ENCODE measurements around the gene ADPRHL1. TPM values are rescaled to one million over a fixed set of nuclear protein-coding genes. Genes with fewer than 3 reads are reported as not detected.

ADPRHL1 gene
- polyA plus RNA-seq, 3 donors from 2014 or later: 0.14 to 0.36 TPM; not detected in 1

DNA sequence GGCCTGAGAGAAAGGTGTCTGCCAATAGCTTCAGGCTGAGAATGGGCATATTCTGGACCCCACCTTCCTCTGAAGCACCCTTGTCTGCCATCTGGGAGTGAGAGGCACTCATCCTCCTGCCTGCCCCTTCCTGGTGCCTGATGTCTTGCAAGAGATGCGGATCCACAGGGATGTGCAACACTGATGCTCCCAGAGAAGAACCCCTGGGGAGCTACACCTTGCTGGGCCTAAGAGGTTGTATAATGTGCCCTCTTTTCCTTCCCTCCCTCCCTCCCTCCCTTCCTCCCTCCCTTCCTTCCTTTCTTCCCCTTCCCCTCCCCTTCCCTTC is 34.6 kb downstream of the ADPRHL1 start:
- Mint-ChIP-seq H3K4me1 (no peaks in the 10 kb centered on the region), H3K27ac (no peak overlapping the region), H3K9me3 (no peaks in the 10 kb centered on the region), H3K4me3 (no peak overlapping the region), H3K36me3 (peaks cover 0 to 5% (median 0%) of the 10 kb centered on the region in 3 donors), H3K27me3 (ENCODE audit: low read depth in 3 of 3) (peaks cover 0 to 3% (median 3%) of the 10 kb centered on the region in 3 donors)
- no peak for DNase-seq

DNA sequence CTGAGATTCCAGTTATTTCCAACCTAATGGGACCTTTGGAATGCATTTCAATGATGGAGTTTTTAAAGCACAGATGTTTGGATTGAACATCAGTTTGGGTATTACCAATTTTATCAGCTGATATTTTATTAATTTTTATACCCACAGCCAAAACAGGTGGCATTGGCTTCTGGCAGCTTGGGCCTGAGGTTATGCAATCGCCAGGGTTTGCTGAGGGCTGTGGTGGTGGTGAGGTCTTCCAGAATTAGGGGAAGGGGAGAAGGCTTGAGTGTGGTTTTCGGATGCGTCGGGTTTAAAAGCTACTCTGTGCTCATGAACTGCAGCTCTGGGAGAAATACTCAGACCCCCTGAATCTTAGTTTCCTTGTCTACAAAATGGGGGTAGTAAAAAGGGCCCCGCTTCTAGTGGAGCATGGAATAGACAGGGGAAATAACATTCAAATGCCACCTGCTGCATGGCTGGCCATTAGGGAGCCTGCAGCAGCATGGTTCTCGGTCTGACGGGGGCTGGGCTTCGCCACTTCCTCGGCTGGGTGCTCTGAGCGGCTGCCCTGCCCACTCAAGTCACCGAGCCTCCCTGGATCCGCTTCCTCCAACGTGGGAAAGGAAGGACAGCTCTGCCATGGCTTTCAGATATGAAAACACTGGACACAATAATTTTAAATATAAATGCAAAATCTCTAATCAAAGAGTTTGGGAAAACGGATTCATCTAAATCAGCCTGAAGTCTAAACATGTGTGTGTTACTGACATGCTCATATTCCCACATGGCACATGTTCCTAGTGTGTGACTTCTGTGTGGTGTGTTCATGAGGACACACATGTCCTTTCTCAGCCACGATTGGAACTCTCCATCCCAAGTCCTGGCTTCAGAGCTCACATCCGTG is 35.2 kb downstream of the ADPRHL1 start:
- H3K27ac Mint-ChIP-seq: no peak overlapping the region
- H3K36me3 Mint-ChIP-seq: peaks cover 0 to 5% (median 0%) of the 10 kb centered on the region in 3 donors
- DNase-seq: no peak
- peaks cover 0 to 5% (median 3%) of the 10 kb centered on the region in 3 donors for H3K27me3 Mint-ChIP-seq (ENCODE audit: low read depth in 3 of 3)
- peaks cover 0 to 3% (median 0%) of the 10 kb centered on the region in 6 donors for H3K9me3 Mint-ChIP-seq
- no peaks in the 10 kb centered on the region for H3K4me1 Mint-ChIP-seq
- no peak overlapping the region for H3K4me3 Mint-ChIP-seq

DNA sequence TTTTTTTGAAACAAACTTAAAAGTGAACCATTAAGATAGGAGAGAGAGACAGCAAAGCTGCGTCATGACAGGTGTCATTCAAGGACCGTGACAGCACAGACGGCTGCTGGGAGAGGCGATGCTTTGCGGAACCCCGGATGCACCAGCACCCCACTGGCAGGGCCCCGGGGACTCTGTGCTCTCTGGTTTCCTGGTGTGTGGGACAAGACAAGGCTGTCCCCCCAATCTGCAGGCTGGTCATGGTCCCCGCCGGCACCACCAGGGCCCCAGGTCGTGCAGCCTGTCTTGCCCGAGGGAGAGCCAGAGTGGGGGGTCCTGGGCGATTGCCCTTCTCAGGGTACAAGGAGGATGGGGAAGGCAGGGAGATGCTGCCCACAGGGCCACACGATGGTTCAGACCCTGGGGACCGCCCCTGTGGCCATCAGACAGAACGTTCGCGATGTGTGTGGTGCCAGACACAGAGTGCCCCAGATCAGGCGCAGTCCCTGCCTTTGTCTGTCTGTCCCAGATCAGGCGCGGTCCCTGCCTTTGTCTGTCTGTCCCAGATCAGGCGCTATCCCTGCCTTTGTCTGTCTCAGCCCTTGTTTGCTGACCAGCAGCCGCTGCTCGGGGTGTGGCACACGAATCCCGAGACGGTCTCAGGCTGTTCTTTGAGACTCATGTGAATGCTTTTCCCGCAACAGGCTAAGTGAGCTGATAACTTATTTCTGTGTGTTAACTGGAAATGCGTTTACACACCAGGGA is 36.1 kb downstream of the ADPRHL1 start:
- peaks cover 0 to 5% (median 3%) of the 10 kb centered on the region in 3 donors for H3K27me3 Mint-ChIP-seq (ENCODE audit: low read depth in 3 of 3)
- no peak overlapping the region for H3K27ac Mint-ChIP-seq
- H3K9me3 Mint-ChIP-seq: peaks cover 0 to 4% (median 0%) of the 10 kb centered on the region in 6 donors
- no peaks in the 10 kb centered on the region for H3K4me1 Mint-ChIP-seq
- H3K36me3 Mint-ChIP-seq: peaks cover 0 to 5% (median 0%) of the 10 kb centered on the region in 3 donors
- DNase-seq: no peak
- H3K4me3 Mint-ChIP-seq: no peak overlapping the region

DNA sequence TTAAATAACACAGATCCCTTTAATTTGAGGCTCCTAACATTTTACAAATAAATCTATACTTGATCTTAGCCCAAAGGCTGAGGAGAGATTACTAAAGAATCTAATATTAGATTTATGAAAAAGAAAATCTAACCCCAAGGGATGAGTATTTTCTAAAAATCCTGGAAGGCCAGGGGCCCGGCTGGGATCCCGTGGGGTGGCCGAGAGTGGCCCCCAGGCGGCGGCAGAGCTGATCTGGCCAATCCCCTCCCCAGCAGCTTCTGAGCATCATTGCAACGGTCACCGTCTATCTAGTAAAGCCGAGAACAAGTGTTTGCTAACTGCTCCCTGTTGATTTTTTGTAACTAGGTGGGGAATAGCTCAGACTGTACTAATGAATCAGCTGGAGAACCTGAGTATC is 37.5 kb downstream of the ADPRHL1 start:
- no peaks in the 10 kb centered on the region for H3K4me1 Mint-ChIP-seq
- H3K4me3 Mint-ChIP-seq: no peak overlapping the region
- H3K9me3 Mint-ChIP-seq: peaks cover 0 to 4% (median 0%) of the 10 kb centered on the region in 6 donors
- DNase-seq: no peak
- peaks cover 0 to 10% (median 5%) of the 10 kb centered on the region in 3 donors for H3K27me3 Mint-ChIP-seq (ENCODE audit: low read depth in 3 of 3)
- peaks cover 0 to 5% (median 0%) of the 10 kb centered on the region in 3 donors for H3K36me3 Mint-ChIP-seq
- no peak overlapping the region for H3K27ac Mint-ChIP-seq

DNA sequence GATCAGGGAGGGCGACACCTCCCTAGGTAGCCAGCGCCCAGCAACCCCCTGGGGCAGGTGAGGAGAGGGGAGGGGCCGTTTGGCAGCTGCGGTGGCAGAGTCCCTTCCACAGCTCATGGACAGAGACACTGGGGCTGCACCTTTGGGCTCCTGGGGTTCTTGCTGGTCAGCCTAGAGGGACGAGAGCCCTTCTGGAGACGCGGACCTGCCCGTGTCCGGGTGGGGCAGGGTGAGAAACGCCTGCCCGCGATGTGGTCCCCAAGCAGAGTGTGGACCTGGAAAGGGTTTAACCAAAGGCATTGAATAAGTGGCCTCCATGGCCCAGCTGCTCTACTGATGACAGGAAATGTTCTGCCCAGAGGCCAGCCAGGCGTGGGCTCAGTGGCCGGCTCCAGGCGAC is 38.3 kb downstream of the ADPRHL1 start:
- peaks cover 0 to 10% (median 5%) of the 10 kb centered on the region in 3 donors for H3K27me3 Mint-ChIP-seq (ENCODE audit: low read depth in 3 of 3)
- H3K4me3 Mint-ChIP-seq: no peak overlapping the region
- H3K27ac Mint-ChIP-seq: no peak overlapping the region
- DNase-seq: no peak
- H3K4me1 Mint-ChIP-seq: no peaks in the 10 kb centered on the region
- H3K9me3 Mint-ChIP-seq: peaks cover 0 to 4% (median 0%) of the 10 kb centered on the region in 6 donors
- peaks cover 0 to 5% (median 0%) of the 10 kb centered on the region in 3 donors for H3K36me3 Mint-ChIP-seq

DNA sequence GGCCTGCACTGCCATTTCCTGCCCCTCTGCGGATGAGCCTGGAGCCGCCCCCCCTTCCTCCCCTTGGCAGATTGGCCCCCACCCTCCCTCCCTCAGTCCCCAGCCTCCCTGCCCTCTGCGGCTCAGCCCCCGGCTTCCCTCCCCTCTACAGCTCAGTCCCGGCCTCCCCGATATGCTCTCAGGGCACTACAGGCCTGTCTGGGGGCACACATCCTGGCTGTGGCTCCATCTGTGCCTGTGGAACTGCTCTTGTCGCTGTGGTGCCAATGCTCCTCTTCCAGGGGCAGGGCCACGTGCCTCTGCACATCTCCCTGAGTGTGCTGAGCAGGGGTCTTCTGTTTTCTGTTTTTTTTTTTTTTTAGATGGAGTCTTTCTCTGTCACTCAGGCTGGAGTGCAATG is 39.0 kb downstream of the ADPRHL1 start:
- Mint-ChIP-seq H3K4me3 (no peak overlapping the region), H3K27ac (no peak overlapping the region), H3K4me1 (no peaks in the 10 kb centered on the region), H3K9me3 (peaks cover 0 to 4% (median 0%) of the 10 kb centered on the region in 6 donors), H3K36me3 (peaks cover 0 to under 1% (median 0%) of the 10 kb centered on the region in 3 donors), H3K27me3 (ENCODE audit: low read depth in 3 of 3) (peaks cover 0 to 11% (median 5%) of the 10 kb centered on the region in 3 donors)
- no peak for DNase-seq

DNA sequence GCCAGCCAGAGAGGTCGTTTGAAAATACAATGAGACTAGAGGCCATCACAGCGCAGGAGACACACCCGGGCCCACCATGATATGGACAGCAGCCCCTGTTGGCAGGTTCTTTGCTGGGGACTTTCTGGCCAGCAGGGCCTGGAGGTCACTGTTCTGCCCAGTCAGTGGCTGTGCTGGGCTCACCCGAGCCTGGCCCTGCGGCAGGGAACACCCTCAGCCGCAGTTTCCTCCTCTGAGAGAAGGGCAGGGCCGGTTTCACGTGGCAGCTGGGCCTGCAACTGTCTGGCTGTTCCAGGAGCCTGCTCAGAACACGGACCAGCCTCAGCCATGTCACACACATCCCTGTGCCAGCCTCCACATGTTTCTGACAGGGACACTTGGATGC is 39.4 kb downstream of the ADPRHL1 start:
- H3K4me3 Mint-ChIP-seq: no peak overlapping the region

DNA sequence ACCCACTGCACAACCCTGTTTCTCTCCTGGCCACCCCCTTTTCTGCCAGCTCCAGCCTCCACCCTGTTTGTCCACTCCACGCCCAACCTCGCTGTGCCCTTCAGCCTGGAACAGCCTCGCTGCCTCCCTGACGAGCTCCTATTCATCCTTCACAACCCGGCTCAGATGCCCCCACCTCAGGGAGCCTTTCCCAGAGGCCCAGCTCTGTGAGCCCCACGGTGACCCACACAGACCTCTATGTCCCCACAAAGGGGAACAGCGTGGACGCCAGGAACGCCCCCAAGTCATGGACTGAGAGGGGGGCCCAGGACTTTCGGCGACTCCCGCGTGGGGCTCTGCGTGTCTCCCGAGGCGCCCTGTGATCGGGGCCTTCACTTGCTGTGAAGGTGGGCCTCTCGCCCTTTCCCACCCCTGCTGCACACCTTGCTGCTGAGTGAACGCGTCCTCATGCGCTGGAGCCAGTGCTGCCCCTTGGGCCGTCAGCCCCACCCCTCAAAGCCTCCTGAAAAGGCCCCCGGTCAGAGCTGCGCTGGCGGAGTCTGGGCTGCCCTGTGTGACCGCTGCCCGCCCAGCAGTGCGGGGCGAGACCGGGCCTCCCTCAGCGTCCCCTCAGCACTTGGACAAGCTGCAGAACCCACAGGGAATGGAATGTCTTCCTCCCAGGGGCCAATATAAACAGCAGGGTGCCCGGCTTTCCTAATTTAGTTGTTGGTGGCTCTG is 40.0 kb downstream of the ADPRHL1 start:
- DNase-seq: no peak
- no peak overlapping the region for H3K4me3 Mint-ChIP-seq
- peaks cover 0 to 14% (median 5%) of the 10 kb centered on the region in 3 donors for H3K27me3 Mint-ChIP-seq (ENCODE audit: low read depth in 3 of 3)
- no peak overlapping the region for H3K27ac Mint-ChIP-seq
- H3K4me1 Mint-ChIP-seq: no peaks in the 10 kb centered on the region
- H3K36me3 Mint-ChIP-seq: no peaks in the 10 kb centered on the region
- peaks cover 0 to 4% (median 0%) of the 10 kb centered on the region in 6 donors for H3K9me3 Mint-ChIP-seq

More for the DNA sequence above, 39.4 kb downstream of the ADPRHL1 start:
- Mint-ChIP-seq H3K36me3 (no peaks in the 10 kb centered on the region), H3K27me3 (ENCODE audit: low read depth in 3 of 3) (peaks cover 0 to 14% (median 5%) of the 10 kb centered on the region in 3 donors), H3K4me1 (no peaks in the 10 kb centered on the region), H3K27ac (no peak overlapping the region), H3K9me3 (peaks cover 0 to 4% (median 0%) of the 10 kb centered on the region in 6 donors)
- no peak for DNase-seq

DNA sequence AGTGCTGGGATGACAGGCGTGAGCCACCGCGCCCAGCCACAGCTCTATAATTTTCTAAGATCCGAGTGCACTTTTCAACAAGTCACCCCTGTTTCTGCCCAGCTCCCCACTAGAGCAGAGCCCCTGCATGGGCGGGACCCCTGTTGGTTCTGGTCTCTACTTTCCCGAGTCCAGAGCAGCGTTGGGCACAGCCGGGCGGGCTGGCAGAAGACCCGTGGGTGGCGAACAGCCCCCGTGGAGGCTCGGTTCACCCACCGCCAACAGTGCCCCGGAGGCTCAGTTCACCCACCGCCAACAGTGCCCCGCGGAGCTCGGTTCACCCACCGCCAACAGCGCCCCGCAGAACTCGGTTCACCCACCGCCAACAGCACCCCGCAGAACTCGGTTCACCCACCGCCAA is 40.8 kb downstream of the ADPRHL1 start:
- Mint-ChIP-seq H3K9me3 (peaks cover 0 to 4% (median 0%) of the 10 kb centered on the region in 6 donors), H3K27me3 (ENCODE audit: low read depth in 3 of 3) (peaks cover 0 to 14% (median 5%) of the 10 kb centered on the region in 3 donors), H3K4me1 (no peaks in the 10 kb centered on the region), H3K27ac (no peak overlapping the region), H3K4me3 (no peak overlapping the region), H3K36me3 (no peaks in the 10 kb centered on the region)
- DNase-seq: no peak

DNA sequence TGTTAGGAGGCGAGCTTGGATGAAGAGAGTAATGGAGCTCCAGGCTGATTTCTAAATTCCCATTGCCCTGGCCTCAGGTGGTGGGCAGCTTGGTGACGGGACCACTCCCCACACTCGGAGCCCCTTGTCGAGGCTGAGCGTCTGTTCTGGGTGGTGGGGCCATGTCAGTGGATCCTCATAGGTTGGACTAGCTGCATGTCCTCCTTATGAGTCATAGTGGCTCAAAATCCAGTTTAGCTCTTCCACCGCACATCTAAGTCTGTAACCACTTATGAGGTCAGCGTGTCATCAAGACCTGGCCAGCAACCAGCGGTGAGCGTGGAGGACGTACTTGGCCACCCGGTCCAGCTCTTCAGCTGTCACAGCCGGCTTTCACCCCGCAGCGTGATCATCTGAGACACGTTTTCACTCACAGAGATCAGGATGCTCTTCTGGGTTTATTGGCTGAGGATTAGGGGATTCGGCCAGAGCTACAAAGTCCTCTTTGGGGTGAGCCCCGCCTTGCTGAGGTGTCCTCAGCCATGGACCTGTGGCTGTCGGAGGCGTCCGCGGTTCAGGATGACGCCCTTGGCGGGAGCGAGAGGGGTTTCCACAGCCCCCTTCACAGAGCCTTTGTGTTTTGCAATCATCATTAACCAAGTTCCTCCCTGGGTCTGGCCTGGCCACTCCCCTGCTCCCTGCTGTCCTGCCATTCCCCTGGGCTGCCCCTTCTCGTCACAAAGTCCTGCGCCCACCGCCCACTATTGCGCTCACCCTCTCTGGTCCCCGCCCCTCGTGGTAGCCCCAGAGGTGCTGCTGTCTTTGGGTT is 41.9 kb downstream of the ADPRHL1 start:
- DNase-seq: no peak
- H3K4me1 Mint-ChIP-seq: no peaks in the 10 kb centered on the region
- no peak overlapping the region for H3K4me3 Mint-ChIP-seq
- peaks cover 0 to 11% (median 1%) of the 10 kb centered on the region in 3 donors for H3K27me3 Mint-ChIP-seq (ENCODE audit: low read depth in 3 of 3)
- H3K9me3 Mint-ChIP-seq: peaks cover 0 to 4% (median 0%) of the 10 kb centered on the region in 6 donors
- H3K36me3 Mint-ChIP-seq: no peaks in the 10 kb centered on the region
- H3K27ac Mint-ChIP-seq: no peak overlapping the region

DNA sequence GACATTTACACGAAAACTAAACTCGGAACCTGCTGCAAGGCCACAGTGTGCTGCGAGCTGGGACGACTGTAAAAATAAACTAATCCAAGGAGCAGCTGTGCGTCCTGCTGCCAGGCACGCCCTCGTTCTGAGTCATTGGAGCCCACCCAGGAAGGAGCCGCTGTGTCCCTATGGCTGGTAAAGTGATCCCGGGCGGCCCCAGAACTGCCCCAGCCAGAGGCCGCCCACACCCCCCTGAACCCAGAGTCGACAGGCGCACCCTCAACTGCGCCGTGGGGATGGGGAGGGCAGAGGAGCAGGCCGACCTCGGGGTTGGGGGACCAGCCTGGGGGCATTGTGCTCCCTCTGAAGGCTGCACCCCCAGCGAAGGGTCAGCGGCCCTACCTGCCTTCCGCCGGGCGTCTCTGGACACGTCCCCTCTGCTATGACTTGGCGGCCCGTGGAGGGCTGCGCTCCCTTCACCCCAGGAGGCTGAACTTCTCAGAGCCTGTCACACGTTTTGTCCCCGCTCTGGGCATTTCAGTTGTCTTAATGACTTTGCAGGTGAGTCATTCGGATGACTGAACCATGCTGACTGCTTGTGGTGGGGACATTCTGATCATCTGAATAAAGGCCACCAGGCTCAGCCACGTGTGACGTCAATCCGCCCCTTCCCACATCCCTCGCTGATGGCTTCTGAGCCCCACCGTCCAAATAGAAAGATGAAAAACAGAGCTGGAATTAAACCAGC is 42.7 kb downstream of the ADPRHL1 start:
- no peak overlapping the region for H3K27ac Mint-ChIP-seq
- no peaks in the 10 kb centered on the region for H3K4me1 Mint-ChIP-seq
- H3K4me3 Mint-ChIP-seq: no peak overlapping the region
- H3K27me3 Mint-ChIP-seq (ENCODE audit: low read depth in 3 of 3): peaks cover 0 to 13% (median 4%) of the 10 kb centered on the region in 3 donors
- no peak for DNase-seq
- no peaks in the 10 kb centered on the region for H3K36me3 Mint-ChIP-seq
- peaks cover 0 to 4% (median 0%) of the 10 kb centered on the region in 6 donors for H3K9me3 Mint-ChIP-seq

DNA sequence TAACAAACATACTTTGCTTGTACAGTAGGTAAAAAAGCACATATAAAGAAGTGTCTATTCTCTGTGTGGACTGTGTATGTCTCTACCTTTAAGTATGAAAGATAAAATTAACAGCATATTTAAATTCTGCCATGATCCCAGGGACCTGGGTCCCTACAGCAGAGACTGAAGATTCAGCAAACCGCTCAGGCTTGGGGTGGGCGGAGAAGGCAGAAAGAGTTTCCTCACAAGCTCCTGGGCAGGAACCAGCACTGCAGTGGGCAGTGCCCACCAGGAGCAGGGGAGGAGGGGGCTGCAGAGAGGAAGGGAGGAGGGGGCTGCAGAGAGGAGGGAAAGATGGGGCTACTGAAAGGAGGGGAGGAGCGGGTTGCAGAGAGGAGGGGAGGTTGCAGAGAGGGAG is 44.7 kb downstream of the ADPRHL1 start:
- no peaks in the 10 kb centered on the region for H3K4me1 Mint-ChIP-seq
- no peak for DNase-seq
- H3K36me3 Mint-ChIP-seq: no peaks in the 10 kb centered on the region
- no peak overlapping the region for H3K4me3 Mint-ChIP-seq
- no peak overlapping the region for H3K27ac Mint-ChIP-seq
- H3K27me3 Mint-ChIP-seq (ENCODE audit: low read depth in 3 of 3): peaks cover 0 to 13% (median 4%) of the 10 kb centered on the region in 3 donors
- peaks cover 0 to 4% (median 0%) of the 10 kb centered on the region in 6 donors for H3K9me3 Mint-ChIP-seq

Data from immature natural killer cell (primary cell).